Endothelial cell of umbilical vein (primary cell): ENCODE results near the gene ZNF777. TPM values are rescaled to one million over a fixed set of nuclear protein-coding genes. Genes with fewer than 3 reads are reported as not detected.

Experiments
- BruUV-seq: library from RNA; stranded (reverse); fragments of 400-500 nt; replicated peaks from 2 replicates; lab custom pipeline; 2021; lab: Mats Ljungman, UMichigan
- CTCF ChIA-PET: fragments of 300-600, 350-600 bp; sonication (Branson Sonifier 250); formaldehyde crosslinking; loops from one replicate; lab custom pipeline; 2021; ENCODE audit warnings: antibody characterized with exemption, inconsistent platforms; lab: Charles Lee
- POLR2A ChIA-PET: fragments of 300-600, 350-600 bp; sonication (Branson Sonifier 250); formaldehyde crosslinking; loops from one replicate; lab custom pipeline; 2021; ENCODE audit warnings: antibody characterized with exemption, inconsistent platforms; lab: Charles Lee
- DNase-seq: peaks from one replicate; pipeline ENCODE4 v3.0.0-alpha.2; 2011; ENCODE audit warnings: low read depth, low spot score
- FAIRE-seq: peaks from 2 replicates; lab custom pipeline; 2011; peaks lifted over from hg19 to GRCh38; lab: Jason Lieb, UNC
- H2AFZ ChIP-seq: 2 replicates; pipeline ENCODE4 v1.6.0; 2012; ENCODE audit warnings: low read depth, low read length, control low read depth, inconsistent platforms
- H3K27ac ChIP-seq: 2 replicates; pipeline ENCODE4 v1.5.1; 2011; ENCODE audit warnings: low read depth, mild to moderate bottlenecking, control low read depth, low read length, moderate library complexity; ENCODE audit not compliant: insufficient read depth
- H3K27me3 ChIP-seq, 2 experiments: 2 replicates each; pipeline versions ENCODE4 v1.6.0 to v1.6.1; 2011; ENCODE audit warnings: low read length in 2 of 2, mixed read lengths in 1 of 2; ENCODE audit not compliant: control insufficient read depth in 2 of 2, insufficient read depth in 2 of 2
- H3K36me3 ChIP-seq, 2 experiments: 2 replicates in 1 of 2; 3 replicates in 1 of 2; pipeline ENCODE4 v1.5.1; 2011; ENCODE audit warnings: low read length in 2 of 2, mild to moderate bottlenecking in 1 of 2, moderate library complexity in 1 of 2; ENCODE audit not compliant: control insufficient read depth in 2 of 2, insufficient read depth in 2 of 2; ENCODE audit errors: extremely low read depth in 1 of 2
- H3K4me1 ChIP-seq: 3 replicates; pipeline ENCODE4 v1.5.1; 2011; ENCODE audit warnings: mild to moderate bottlenecking, low read length; ENCODE audit not compliant: control insufficient read depth, insufficient read depth; ENCODE audit errors: extremely low read depth
- H3K4me2 ChIP-seq: 2 replicates; pipeline ENCODE4 v1.6.1; 2011; ENCODE audit warnings: low read length, control low read depth, mixed read lengths; ENCODE audit not compliant: insufficient read depth
- H3K4me3 ChIP-seq, 3 experiments: fragments of 200-600 bp in 1 of 3; sonication (generic), shearing (Covaris generic) in 1 of 3; replicated peaks in 1 of 3; 2 replicates each; pipeline ENCODE4 v1.5.1; 2011 to 2016; ENCODE audit warnings: control low read depth in 3 of 3, low read length in 3 of 3, mild to moderate bottlenecking in 2 of 3, inconsistent platforms in 1 of 3, low read depth in 1 of 3, moderate library complexity in 1 of 3; ENCODE audit not compliant: insufficient read depth in 1 of 3
- H3K79me2 ChIP-seq: 2 replicates; pipeline ENCODE4 v1.6.0; 2012; ENCODE audit warnings: low read length, inconsistent platforms; ENCODE audit not compliant: control insufficient read depth, insufficient read depth
- H3K9ac ChIP-seq: replicated peaks from 2 replicates; pipeline ENCODE3; 2011; ENCODE audit warnings: low read length, control low read depth; ENCODE audit not compliant: insufficient read depth; ENCODE audit errors: extremely low read depth
- H3K9me1 ChIP-seq: replicated peaks from 3 replicates; pipeline ENCODE4 v1.6.0; 2011; ENCODE audit warnings: mild to moderate bottlenecking, low read length; ENCODE audit not compliant: control insufficient read depth, insufficient read depth; ENCODE audit errors: extremely low read depth
- H3K9me3 ChIP-seq: replicated peaks from 2 replicates; pipeline ENCODE4 v1.5.1; 2012; ENCODE audit warnings: low read length, inconsistent platforms; ENCODE audit not compliant: control insufficient read depth, insufficient read depth
- H4K20me1 ChIP-seq: replicated peaks from 2 replicates; pipeline ENCODE3; 2011; ENCODE audit warnings: mild to moderate bottlenecking, low read length; ENCODE audit not compliant: control insufficient read depth, insufficient read depth; ENCODE audit errors: extremely low read depth
- EZH2 ChIP-seq: IDR thresholded peaks from 2 replicates; pipeline ENCODE4 v1.6.1; 2012; ENCODE audit warnings: borderline replicate concordance, low read depth, mild to moderate bottlenecking, moderate library complexity, low read length, inconsistent platforms; ENCODE audit not compliant: severe bottlenecking
- FOS ChIP-seq: IDR thresholded peaks from 2 replicates; pipeline ENCODE4 v1.6.1; 2011; ENCODE audit warnings: mild to moderate bottlenecking, low read length, moderate library complexity, borderline replicate concordance; ENCODE audit not compliant: insufficient read depth
- GATA2 ChIP-seq: IDR thresholded peaks from 2 replicates; pipeline ENCODE4 v1.7.0; 2011; ENCODE audit warnings: low read depth, mild to moderate bottlenecking, moderate library complexity, mixed read lengths, low read length; ENCODE audit not compliant: insufficient read length, insufficient read depth
- JUN ChIP-seq: IDR thresholded peaks from 2 replicates; pipeline ENCODE4 v1.6.1; 2011; ENCODE audit warnings: borderline replicate concordance, low read depth; ENCODE audit not compliant: insufficient read length, insufficient read depth
- MYC ChIP-seq: IDR thresholded peaks from one replicate; pipeline ENCODE4 v1.6.1; 2011; ENCODE audit warnings: mild to moderate bottlenecking, low read depth, low read length
- POLR2A ChIP-seq: IDR thresholded peaks from 2 replicates; pipeline ENCODE4 v1.6.1; 2012; ENCODE audit warnings: low read depth, mild to moderate bottlenecking, control low read depth, low read length
- POLR2AphosphoS5 ChIP-seq: IDR thresholded peaks from 2 replicates; pipeline ENCODE4 v1.6.1; 2012; ENCODE audit warnings: low read depth, mild to moderate bottlenecking, control low read depth, low read length, moderate library complexity; ENCODE audit not compliant: insufficient read depth
- dilution Hi-C: fragments of 300-500 bp; cut with MboI; formaldehyde crosslinking; loops from one replicate; pipeline ENCODE4 v1.15.0; 2019; ENCODE audit warnings: low sequenced_read_pairs; ENCODE audit not compliant: extremely low pct_ligation_motif_present
- intact Hi-C: fragments of 100-400 bp; cut with micrococcal nuclease; formaldehyde crosslinking; loops from one replicate; pipeline ENCODE4 v1.10.0; 2022
- polyA plus RNA-seq, 4 experiments: library from polyadenylated mRNA; depleted of rRNA in 3 of 4; stranded (reverse) in 3 of 4; unstranded in 1 of 4; fragments of >200 nt; gene quantifications; 2 replicates each; pipeline versions ENCODE4 v1.2.1 to v1.2.3, GENCODE V29; 2011 to 2012; ENCODE audit warnings: missing spikeins in 1 of 4
- total RNA-seq: library from RNA; stranded (reverse); gene quantifications from 2 replicates; pipeline ENCODE4 v1.2.3, GENCODE V29; 2021
- TF ChIP-seq, protein P1 (sequence below), 2 donors: IDR thresholded peaks; 1 replicate in 1 of 2; 2 replicates in 1 of 2; pipeline ENCODE4 v1.5.1; 2011; ENCODE audit warnings: low read length in 2 of 2, mild to moderate bottlenecking in 2 of 2, moderate library complexity in 2 of 2, control low read depth in 1 of 2, inconsistent platforms in 1 of 2, low read depth in 1 of 2; ENCODE audit not compliant: insufficient read depth in 1 of 2; ENCODE audit errors: extremely low read depth in 1 of 2
- TF ChIP-seq, protein P2 (sequence below): IDR thresholded peaks from 2 replicates; pipeline ENCODE4 v1.6.1; 2011; ENCODE audit not compliant: insufficient read depth, insufficient read length

ZNF777 gene
- total and polyA plus RNA-seq, 2 donors (not counting 3 experiments of a cell fraction or from before 2014, with no cell fraction given), result 7.4 to 11.1 TPM

GRCh38 chr7:149450821-149451220 is 10.0 kb downstream of the ZNF777 start:
- H3K4me2 ChIP-seq, result no peak overlapping the region
- no peak overlapping the region for H2AFZ ChIP-seq
- H3K79me2 ChIP-seq, result no peaks in the 10 kb centered on the region
- BruUV-seq, result no TSS peak
- no peaks in the 10 kb centered on the region for H3K4me1 ChIP-seq
- no peaks in the 10 kb centered on the region for H3K9me1 ChIP-seq
- H3K4me3 ChIP-seq, result no peak overlapping the region
- CTCF ChIA-PET, result interaction anchor here (0.8 kb wide), 1 partner anchor 17 kb away, joined by 3 read pairs; no protein-coding TSS in a partner anchor
- no peak overlapping the region for H3K27ac ChIP-seq
- intact Hi-C loops (no loop called here), dilution Hi-C loops (no loop called here)
- POLR2A ChIA-PET, result no interaction called here
- H3K9ac ChIP-seq, result no peak overlapping the region
- FAIRE-seq (no peak), DNase-seq (no peak)
- no peaks in the 10 kb centered on the region for H4K20me1 ChIP-seq
- H3K27me3 ChIP-seq, result no peaks in the 10 kb centered on the region
- H3K36me3 ChIP-seq, result peaks cover 21 to 37% of the 10 kb centered on the region in 2 experiments
- H3K9me3 ChIP-seq, result no peaks in the 10 kb centered on the region
- TF ChIP-seq JUN (no peak), POLR2AphosphoS5 (no peak), EZH2 (no peak), FOS (no peak), GATA2 (no peak), POLR2A (no peak), MYC (no peak)
- TF ChIP-seq, protein P1, sequence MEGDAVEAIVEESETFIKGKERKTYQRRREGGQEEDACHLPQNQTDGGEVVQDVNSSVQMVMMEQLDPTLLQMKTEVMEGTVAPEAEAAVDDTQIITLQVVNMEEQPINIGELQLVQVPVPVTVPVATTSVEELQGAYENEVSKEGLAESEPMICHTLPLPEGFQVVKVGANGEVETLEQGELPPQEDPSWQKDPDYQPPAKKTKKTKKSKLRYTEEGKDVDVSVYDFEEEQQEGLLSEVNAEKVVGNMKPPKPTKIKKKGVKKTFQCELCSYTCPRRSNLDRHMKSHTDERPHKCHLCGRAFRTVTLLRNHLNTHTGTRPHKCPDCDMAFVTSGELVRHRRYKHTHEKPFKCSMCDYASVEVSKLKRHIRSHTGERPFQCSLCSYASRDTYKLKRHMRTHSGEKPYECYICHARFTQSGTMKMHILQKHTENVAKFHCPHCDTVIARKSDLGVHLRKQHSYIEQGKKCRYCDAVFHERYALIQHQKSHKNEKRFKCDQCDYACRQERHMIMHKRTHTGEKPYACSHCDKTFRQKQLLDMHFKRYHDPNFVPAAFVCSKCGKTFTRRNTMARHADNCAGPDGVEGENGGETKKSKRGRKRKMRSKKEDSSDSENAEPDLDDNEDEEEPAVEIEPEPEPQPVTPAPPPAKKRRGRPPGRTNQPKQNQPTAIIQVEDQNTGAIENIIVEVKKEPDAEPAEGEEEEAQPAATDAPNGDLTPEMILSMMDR (IDR thresholded peaks at IDR 0.05; ENCODE audit: extremely low read depth in 1 of 2, insufficient read depth in 1 of 2, low read depth in 1 of 2, low read length in 2 of 2), result no peak
- TF ChIP-seq, protein P2, sequence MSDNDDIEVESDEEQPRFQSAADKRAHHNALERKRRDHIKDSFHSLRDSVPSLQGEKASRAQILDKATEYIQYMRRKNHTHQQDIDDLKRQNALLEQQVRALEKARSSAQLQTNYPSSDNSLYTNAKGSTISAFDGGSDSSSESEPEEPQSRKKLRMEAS, result no peak
